T1000 (cell line): ENCODE measurements around the gene OSBPL3.

Experiments
- DNase-seq: peaks from one replicate; lab custom pipeline; 2025; ENCODE audit warnings: mixed read lengths; lab: John Stamatoyannopoulos, UW

Gene OSBPL3

GRCh38 chr7:24894429-24895221, 85.4 kb downstream of the OSBPL3 start:
- no peak for DNase-seq

GRCh38 chr7:24891311-24891735, 88.7 kb downstream of the OSBPL3 start:
- no peak for DNase-seq

GRCh38 chr7:24889611-24890010, 90.4 kb downstream of the OSBPL3 start:
- DNase-seq, result no peak

GRCh38 chr7:24888653-24889052, 91.3 kb downstream of the OSBPL3 start:
- DNase-seq, result no peak

- DNase-seq, result no peak
Measured at GRCh38 chr7:24885716-24886115, 94.3 kb downstream of the OSBPL3 start.

GRCh38 chr7:24885305-24885704, 94.7 kb downstream of the OSBPL3 start:
- DNase-seq, result no peak

GRCh38 chr7:24884401-24884800, 95.6 kb downstream of the OSBPL3 start:
- DNase-seq, result no peak

GRCh38 chr7:24883622-24884013, 96.4 kb downstream of the OSBPL3 start:
- DNase-seq, result no peak

- DNase-seq, result peak; percentile 38
Measured at GRCh38 chr7:24882989-24883621, 96.9 kb downstream of the OSBPL3 start.

- no peak for DNase-seq
Measured at GRCh38 chr7:24881623-24882022, 98.4 kb downstream of the OSBPL3 start.

GRCh38 chr7:24880886-24881285, 99.1 kb downstream of the OSBPL3 start:
- no peak for DNase-seq

GRCh38 chr7:24879291-24879690, 100.7 kb downstream of the OSBPL3 start:
- DNase-seq, result no peak

GRCh38 chr7:24877790-24878311, 102.1 kb downstream of the OSBPL3 start:
- no peak for DNase-seq

- DNase-seq, result no peak
Measured at GRCh38 chr7:24874791-24875190, 105.2 kb downstream of the OSBPL3 start.

GRCh38 chr7:24873944-24874343, 106.0 kb downstream of the OSBPL3 start:
- DNase-seq, result no peak

GRCh38 chr7:24871770-24872169, 108.2 kb downstream of the OSBPL3 start:
- no peak for DNase-seq

GRCh38 chr7:24870766-24871165, 109.2 kb downstream of the OSBPL3 start:
- DNase-seq, result no peak

GRCh38 chr7:24869572-24869971, 110.4 kb downstream of the OSBPL3 start:
- no peak for DNase-seq

GRCh38 chr7:24868741-24869140, 111.2 kb downstream of the OSBPL3 start:
- DNase-seq, result no peak

GRCh38 chr7:24866004-24866615, 113.9 kb downstream of the OSBPL3 start:
- no peak for DNase-seq

- DNase-seq, result no peak
Measured at GRCh38 chr7:24864214-24864817, 115.7 kb downstream of the OSBPL3 start.

- DNase-seq, result no peak
Measured at GRCh38 chr7:24863626-24864025, 116.4 kb downstream of the OSBPL3 start.
